ENCODE measurements around the gene CALN1.

CALN1 gene

GRCh38 chr7:72249106-72249505 is 163.0 kb downstream of the CALN1 start:
- H3K27me3 ChIP-seq (ENCODE audit: insufficient read depth, insufficient read length) = no peaks in the 10 kb centered on the region
- no peaks in the 10 kb centered on the region for H3K4me1 ChIP-seq (ENCODE audit: insufficient read depth, insufficient read length)
- no peaks in the 10 kb centered on the region for H3K36me3 ChIP-seq (ENCODE audit: insufficient read depth, insufficient read length, low read length)
- H3K9ac ChIP-seq (ENCODE audit: insufficient read length, low read depth) = no peak overlapping the region
- no peak for DNase-seq (ENCODE audit: low read depth, low spot score)
- no peak for TF ChIP-seq YY1 (IDR thresholded peaks at IDR 0.05; ENCODE audit: insufficient read depth, insufficient read length)
- no peak for TF ChIP-seq SUZ12 (IDR thresholded peaks at IDR 0.05; ENCODE audit: extremely low read depth, insufficient read depth, insufficient read length)
- no peak for TF ChIP-seq ZNF274 (IDR thresholded peaks at IDR 0.05; ENCODE audit: low read depth, low read length)
- H3K4me3 ChIP-seq (ENCODE audit: insufficient read length, low read depth) = no peak overlapping the region
- no peaks in the 10 kb centered on the region for H3K9me3 ChIP-seq (ENCODE audit: insufficient read depth, low read length)

- H3K9ac ChIP-seq (ENCODE audit: insufficient read length, low read depth) = no peak overlapping the region
- no peak overlapping the region for H3K4me3 ChIP-seq (ENCODE audit: insufficient read length, low read depth)
- no peaks in the 10 kb centered on the region for H3K36me3 ChIP-seq (ENCODE audit: insufficient read depth, insufficient read length, low read length)
- no peak for DNase-seq (ENCODE audit: low read depth, low spot score)
- H3K9me3 ChIP-seq (ENCODE audit: insufficient read depth, low read length) = no peaks in the 10 kb centered on the region
- H3K27me3 ChIP-seq (ENCODE audit: insufficient read depth, insufficient read length) = no peaks in the 10 kb centered on the region
- no peaks in the 10 kb centered on the region for H3K4me1 ChIP-seq (ENCODE audit: insufficient read depth, insufficient read length)
- no peak for TF ChIP-seq ZNF274 (IDR thresholded peaks at IDR 0.05; ENCODE audit: low read depth, low read length)
- TF ChIP-seq SUZ12 (IDR thresholded peaks at IDR 0.05; ENCODE audit: extremely low read depth, insufficient read depth, insufficient read length) = no peak
- TF ChIP-seq YY1 (IDR thresholded peaks at IDR 0.05; ENCODE audit: insufficient read depth, insufficient read length) = no peak
Observed at GRCh38 chr7:72244826-72245398, 167.2 kb downstream of the CALN1 start.

- H3K36me3 ChIP-seq (ENCODE audit: insufficient read depth, insufficient read length, low read length) = no peaks in the 10 kb centered on the region
- H3K4me1 ChIP-seq (ENCODE audit: insufficient read depth, insufficient read length) = no peaks in the 10 kb centered on the region
- H3K9me3 ChIP-seq (ENCODE audit: insufficient read depth, low read length) = no peaks in the 10 kb centered on the region
- no peak for TF ChIP-seq SUZ12 (IDR thresholded peaks at IDR 0.05; ENCODE audit: extremely low read depth, insufficient read depth, insufficient read length)
- no peak for TF ChIP-seq ZNF274 (IDR thresholded peaks at IDR 0.05; ENCODE audit: low read depth, low read length)
- no peak for TF ChIP-seq YY1 (IDR thresholded peaks at IDR 0.05; ENCODE audit: insufficient read depth, insufficient read length)
- no peak overlapping the region for H3K9ac ChIP-seq (ENCODE audit: insufficient read length, low read depth)
- H3K27me3 ChIP-seq (ENCODE audit: insufficient read depth, insufficient read length) = no peaks in the 10 kb centered on the region
- no peak for DNase-seq (ENCODE audit: low read depth, low spot score)
- no peak overlapping the region for H3K4me3 ChIP-seq (ENCODE audit: insufficient read length, low read depth)
Observed at GRCh38 chr7:72243329-72243728, 168.8 kb downstream of the CALN1 start.

GRCh38 chr7:72235351-72235750 is 176.8 kb downstream of the CALN1 start:
- Histone ChIP-seq H3K36me3 (ENCODE audit: insufficient read depth, insufficient read length, low read length) (no peaks in the 10 kb centered on the region), H3K9ac (ENCODE audit: insufficient read length, low read depth) (no peak overlapping the region), H3K4me3 (ENCODE audit: insufficient read length, low read depth) (no peak overlapping the region), H3K4me1 (ENCODE audit: insufficient read depth, insufficient read length) (no peaks in the 10 kb centered on the region), H3K9me3 (ENCODE audit: insufficient read depth, low read length) (no peaks in the 10 kb centered on the region), H3K27me3 (ENCODE audit: insufficient read depth, insufficient read length) (no peaks in the 10 kb centered on the region)
- DNase-seq (ENCODE audit: low read depth, low spot score) = no peak
- TF ChIP-seq SUZ12 (IDR thresholded peaks at IDR 0.05; ENCODE audit: extremely low read depth, insufficient read depth, insufficient read length) = no peak
- TF ChIP-seq YY1 (IDR thresholded peaks at IDR 0.05; ENCODE audit: insufficient read depth, insufficient read length) = no peak
- no peak for TF ChIP-seq ZNF274 (IDR thresholded peaks at IDR 0.05; ENCODE audit: low read depth, low read length)

GRCh38 chr7:72234086-72234485 is 178.1 kb downstream of the CALN1 start:
- H3K9ac ChIP-seq (ENCODE audit: insufficient read length, low read depth) = no peak overlapping the region
- no peak for DNase-seq (ENCODE audit: low read depth, low spot score)

GRCh38 chr7:72230281-72230680 is 181.9 kb downstream of the CALN1 start:
- Histone ChIP-seq H3K9me3 (ENCODE audit: insufficient read depth, low read length) (no peaks in the 10 kb centered on the region), H3K4me3 (ENCODE audit: insufficient read length, low read depth) (no peak overlapping the region), H3K36me3 (ENCODE audit: insufficient read depth, insufficient read length, low read length) (no peaks in the 10 kb centered on the region), H3K9ac (ENCODE audit: insufficient read length, low read depth) (no peak overlapping the region), H3K27me3 (ENCODE audit: insufficient read depth, insufficient read length) (no peaks in the 10 kb centered on the region), H3K4me1 (ENCODE audit: insufficient read depth, insufficient read length) (no peaks in the 10 kb centered on the region)
- DNase-seq (ENCODE audit: low read depth, low spot score) = no peak
- TF ChIP-seq YY1 (IDR thresholded peaks at IDR 0.05; ENCODE audit: insufficient read depth, insufficient read length) (no peak), ZNF274 (IDR thresholded peaks at IDR 0.05; ENCODE audit: low read depth, low read length) (no peak), SUZ12 (IDR thresholded peaks at IDR 0.05; ENCODE audit: extremely low read depth, insufficient read depth, insufficient read length) (no peak)

More at GRCh38 chr7:72234086-72234485, 178.1 kb downstream of the CALN1 start:
- Histone ChIP-seq H3K36me3 (ENCODE audit: insufficient read depth, insufficient read length, low read length) (no peaks in the 10 kb centered on the region), H3K9me3 (ENCODE audit: insufficient read depth, low read length) (no peaks in the 10 kb centered on the region), H3K4me1 (ENCODE audit: insufficient read depth, insufficient read length) (no peaks in the 10 kb centered on the region), H3K4me3 (ENCODE audit: insufficient read length, low read depth) (no peak overlapping the region), H3K27me3 (ENCODE audit: insufficient read depth, insufficient read length) (no peaks in the 10 kb centered on the region)
- no peak for TF ChIP-seq SUZ12 (IDR thresholded peaks at IDR 0.05; ENCODE audit: extremely low read depth, insufficient read depth, insufficient read length)
- TF ChIP-seq ZNF274 (IDR thresholded peaks at IDR 0.05; ENCODE audit: low read depth, low read length) = no peak
- TF ChIP-seq YY1 (IDR thresholded peaks at IDR 0.05; ENCODE audit: insufficient read depth, insufficient read length) = no peak

- H3K36me3 ChIP-seq (ENCODE audit: insufficient read depth, insufficient read length, low read length) = no peaks in the 10 kb centered on the region
- H3K27me3 ChIP-seq (ENCODE audit: insufficient read depth, insufficient read length) = no peaks in the 10 kb centered on the region
- no peaks in the 10 kb centered on the region for H3K9me3 ChIP-seq (ENCODE audit: insufficient read depth, low read length)
- no peak for TF ChIP-seq SUZ12 (IDR thresholded peaks at IDR 0.05; ENCODE audit: extremely low read depth, insufficient read depth, insufficient read length)
- no peak for TF ChIP-seq YY1 (IDR thresholded peaks at IDR 0.05; ENCODE audit: insufficient read depth, insufficient read length)
- no peak for TF ChIP-seq ZNF274 (IDR thresholded peaks at IDR 0.05; ENCODE audit: low read depth, low read length)
- DNase-seq (ENCODE audit: low read depth, low spot score) = no peak
- no peak overlapping the region for H3K4me3 ChIP-seq (ENCODE audit: insufficient read length, low read depth)
- no peaks in the 10 kb centered on the region for H3K4me1 ChIP-seq (ENCODE audit: insufficient read depth, insufficient read length)
- H3K9ac ChIP-seq (ENCODE audit: insufficient read length, low read depth) = no peak overlapping the region
Observed at GRCh38 chr7:72223351-72223750, 188.8 kb downstream of the CALN1 start.
